Psoas muscle (tissue), 8 donors: ENCODE measurements around the gene MCCD1. TPM values are rescaled to one million over a fixed set of nuclear protein-coding genes. Genes with fewer than 3 reads are reported as not detected.

Source experiments
- ATAC-seq, 4 donors: fragments of 200-7000 bp; cut with Tn5 transposase; one replicate each; pipeline ENCODE4 v1.9.1; 2020; ENCODE audit warnings: moderate library complexity in 3 of 4, mild to moderate bottlenecking in 2 of 4
- DNase-seq, 2 donors: peaks; one replicate each; pipeline ENCODE4 v3.0.0-alpha.2; 2020
- H3K27ac ChIP-seq: fragments of 200-600 bp; one replicate; pipeline ENCODE4 v1.8.0; 2022
- H3K27me3 ChIP-seq, 3 donors: fragments of 200-600 bp in 1 of 3; one replicate each; pipeline versions ENCODE4 v1.6.1 to v1.8.0; 2013 to 2022; ENCODE audit warnings: low read length in 2 of 3, mild to moderate bottlenecking in 2 of 3, moderate library complexity in 1 of 3; ENCODE audit not compliant: insufficient read depth in 3 of 3
- H3K36me3 ChIP-seq, 2 donors: fragments of 200-600 bp in 1 of 2; one replicate each; pipeline versions ENCODE4 v1.6.1 to v1.8.0; 2013 to 2022; ENCODE audit warnings: low read depth in 1 of 2, mild to moderate bottlenecking in 1 of 2, moderate library complexity in 1 of 2; ENCODE audit not compliant: insufficient read depth in 1 of 2
- H3K4me1 ChIP-seq: fragments of 200-600 bp; one replicate; pipeline ENCODE4 v1.8.0; 2022
- H3K4me3 ChIP-seq: fragments of 200-600 bp; one replicate; pipeline ENCODE4 v1.8.0; 2022; ENCODE audit warnings: mild to moderate bottlenecking
- H3K9me3 ChIP-seq: fragments of 200-600 bp; one replicate; pipeline ENCODE4 v1.8.0; 2022
- WGBS, 3 donors: extraction: QIAGEN DNeasy Blood & Tissue Kit; methylation state at CpG; one replicate each; pipeline versions ENCODE4 v1.1.6 to v1.1.7; 2013; 5-methylcytosine and 5-hydroxymethylcytosine counted together
- intact Hi-C, 2 donors: fragments of 100-400 bp; cut with DNase I; formaldehyde crosslinking; loops; one replicate each; pipeline versions ENCODE4 v1.11.0 to v1.14.2; 2022
- polyA plus RNA-seq, 3 donors: library from polyadenylated mRNA; stranded (reverse); fragments of 200-250 nt; gene quantifications; one replicate each; pipeline ENCODE4 v1.2.3, GENCODE V29; 2013
- total RNA-seq, 4 donors: library from RNA; stranded (reverse); fragmentation: NEBNext Ultra II Directional in 2 of 4; extraction: Animal tissue kit (Norgen Biotek cat#: 25700) in 2 of 4; gene quantifications; one replicate each; pipeline versions ENCODE4 v1.2.1 to v1.2.4, GENCODE V29; 2021 to 2023
- TF ChIP-seq, protein P1 (sequence below): fragments of 200-600 bp; IDR thresholded peaks from one replicate; pipeline ENCODE4 v1.8.0; 2022; ENCODE audit warnings: antibody characterized with exemption
- donor health status: healthy with polysubstance abuse.
- donor health status: DM: no; HTN: no; CAD: no; lungs with moderate emphysema.
- donor health status: Bipolar disorder and iron deficiency.
- donor health status: healthy.
- donor health status: DM: yes; HTN: yes; CAD: no.
- donor health status: DM: no; HTN: no; CAD: no.
- donor health status: DM: no; HTN: no; CAD: no.
- donor health status: DM: yes; HTN: yes; CAD: no.

The MCCD1 gene
- total and polyA plus RNA-seq, 7 donors: not detected

DNA sequence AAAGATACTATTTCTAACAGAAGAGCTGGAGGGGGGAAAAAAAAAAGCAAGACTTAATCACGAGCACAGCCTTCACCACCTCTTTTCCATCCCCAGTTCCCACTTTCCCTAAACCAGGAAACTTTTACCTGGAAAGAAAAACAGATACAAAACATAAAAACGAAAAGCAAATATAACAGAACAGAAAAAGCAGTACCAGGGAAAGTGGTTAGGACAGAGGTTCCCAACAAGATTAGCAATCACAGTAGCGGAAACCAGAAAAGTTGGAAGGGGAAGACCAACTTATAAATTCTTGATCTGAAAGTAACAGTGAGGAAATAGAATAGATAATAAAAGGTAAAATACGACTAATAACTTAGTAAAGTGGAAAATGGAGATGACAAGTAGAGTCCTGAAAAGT, 11.9 kb downstream of the MCCD1 start:
- Histone ChIP-seq H3K36me3 (peaks cover 26 to 48% of the 10 kb centered on the region in 2 donors), H3K27me3 (no peaks in the 10 kb centered on the region), H3K4me3 (peak overlapping the region; percentile 88), H3K27ac (peak overlapping the region; percentile 92), H3K9me3 (no peaks in the 10 kb centered on the region), H3K4me1 (peaks cover 29% of the 10 kb centered on the region)
- intact Hi-C loops: loop anchor here (5.0 to 10.0 kb wide), 4 partner anchors 43 to 424 kb away; partner anchors contain the start of genes EHMT2 (in 1 of the 2) and MICB (in 1 of the 2)
- DNase-seq (no peak), ATAC-seq (no peak)
- TF ChIP-seq, protein P1, sequence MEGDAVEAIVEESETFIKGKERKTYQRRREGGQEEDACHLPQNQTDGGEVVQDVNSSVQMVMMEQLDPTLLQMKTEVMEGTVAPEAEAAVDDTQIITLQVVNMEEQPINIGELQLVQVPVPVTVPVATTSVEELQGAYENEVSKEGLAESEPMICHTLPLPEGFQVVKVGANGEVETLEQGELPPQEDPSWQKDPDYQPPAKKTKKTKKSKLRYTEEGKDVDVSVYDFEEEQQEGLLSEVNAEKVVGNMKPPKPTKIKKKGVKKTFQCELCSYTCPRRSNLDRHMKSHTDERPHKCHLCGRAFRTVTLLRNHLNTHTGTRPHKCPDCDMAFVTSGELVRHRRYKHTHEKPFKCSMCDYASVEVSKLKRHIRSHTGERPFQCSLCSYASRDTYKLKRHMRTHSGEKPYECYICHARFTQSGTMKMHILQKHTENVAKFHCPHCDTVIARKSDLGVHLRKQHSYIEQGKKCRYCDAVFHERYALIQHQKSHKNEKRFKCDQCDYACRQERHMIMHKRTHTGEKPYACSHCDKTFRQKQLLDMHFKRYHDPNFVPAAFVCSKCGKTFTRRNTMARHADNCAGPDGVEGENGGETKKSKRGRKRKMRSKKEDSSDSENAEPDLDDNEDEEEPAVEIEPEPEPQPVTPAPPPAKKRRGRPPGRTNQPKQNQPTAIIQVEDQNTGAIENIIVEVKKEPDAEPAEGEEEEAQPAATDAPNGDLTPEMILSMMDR: no peak
- 15 to 19% (median 16%) methylated on average over 4 of the region's 4 CpGs for WGBS, 3 donors

DNA sequence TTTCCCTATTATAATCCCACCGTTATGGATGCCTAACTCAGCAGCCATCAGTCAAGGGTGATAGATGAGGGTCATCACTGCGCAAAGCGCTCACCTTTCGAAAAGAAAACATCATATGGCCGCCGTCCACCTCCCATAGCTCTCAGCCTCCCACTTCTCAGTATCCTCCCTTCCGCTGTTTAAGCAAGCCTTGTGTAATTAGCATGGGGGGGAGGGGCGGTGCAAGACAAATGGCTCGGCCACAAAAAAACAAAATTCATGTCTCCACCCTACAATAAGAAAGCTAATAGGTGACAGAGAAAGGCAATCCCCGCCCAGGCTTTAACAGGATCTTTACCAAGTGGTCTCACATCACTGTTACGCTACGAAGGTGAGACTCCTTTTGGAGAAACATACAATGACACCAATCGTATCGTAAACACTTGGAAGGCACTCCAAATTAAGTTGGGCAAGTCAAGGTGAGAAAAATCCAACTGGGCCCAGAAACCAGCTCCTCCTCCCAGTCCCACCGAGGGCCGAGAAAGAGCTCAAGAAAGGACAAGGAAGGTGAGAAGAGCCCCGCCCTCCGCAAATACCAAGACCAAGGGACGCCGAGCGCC, 12.4 kb downstream of the MCCD1 start:
- ATAC-seq: peak in 3 of 4 donors; percentile 19 to 57 (median 46)
- Histone ChIP-seq H3K4me3 (peak overlapping the region; percentile 88), H3K36me3 (peaks cover 23 to 42% of the 10 kb centered on the region in 2 donors), H3K27me3 (no peaks in the 10 kb centered on the region), H3K9me3 (no peaks in the 10 kb centered on the region), H3K4me1 (peaks cover 29% of the 10 kb centered on the region), H3K27ac (peak overlapping the region; percentile 92)
- 0 to 1% (median 0%) methylated on average over 21 of the region's 21 CpGs for WGBS, 3 donors
- peak in 1 of 2 donors; percentile 61 for DNase-seq
- intact Hi-C loops: loop anchor here (5.0 to 10.0 kb wide), 4 partner anchors 44 to 424 kb away; partner anchors contain the start of genes EHMT2 (in 1 of the 2) and MICB (in 1 of the 2)
- TF ChIP-seq, protein P1: no peak

DNA sequence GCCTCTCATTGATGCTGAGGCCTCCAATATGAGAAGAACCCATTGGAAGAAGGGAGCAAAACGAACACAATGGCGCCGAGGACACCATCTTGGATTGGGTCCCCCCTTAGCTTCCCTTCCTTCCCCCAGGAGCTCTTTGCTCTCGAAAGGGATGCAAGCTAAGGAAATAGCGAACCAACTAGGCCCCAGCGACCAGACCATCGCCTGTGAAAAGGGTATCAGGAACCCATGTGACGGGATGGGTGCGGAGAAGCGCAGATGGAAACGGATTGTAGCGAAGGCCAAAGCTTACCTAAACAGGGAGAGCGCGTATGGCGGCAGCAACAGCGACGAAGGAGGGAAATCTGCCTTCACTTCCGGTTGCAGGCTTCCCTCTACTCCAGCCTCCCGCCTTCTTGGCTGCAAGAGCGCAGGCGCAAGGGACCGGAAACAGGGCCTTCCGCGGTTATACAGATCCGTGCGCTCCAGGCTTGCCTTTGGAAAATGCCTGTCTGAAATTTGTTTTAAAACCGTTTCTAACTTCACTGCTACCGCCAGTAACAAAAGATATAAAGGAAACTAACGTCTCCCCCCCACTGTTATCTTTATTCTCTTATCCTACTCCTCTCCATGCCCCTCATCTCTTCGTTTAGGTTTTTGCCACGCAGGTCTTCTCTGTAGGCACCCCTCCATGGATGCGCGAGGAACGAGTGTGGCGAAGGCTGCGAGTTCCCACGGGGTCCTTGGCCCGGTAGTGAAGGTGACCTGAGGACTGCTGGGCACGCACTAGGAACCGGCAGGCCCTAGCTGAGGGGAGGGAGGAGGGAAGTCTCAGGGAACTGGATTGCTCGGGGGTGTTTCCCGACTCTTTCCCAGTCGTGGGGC, 13.1 kb downstream of the MCCD1 start, which contains the start of gene DDX39B:
TSS of gene DDX39B (minus strand) at position 346 of the 864 bp plus-strand sequence. CDS start 1,471 bp downstream, outside the sequence.
- DNase-seq (peak; percentile 96 to 98), ATAC-seq (peak; percentile 93 to 94 (median 94))
- Histone ChIP-seq H3K27me3 (no peaks in the 10 kb centered on the region), H3K27ac (peak within 1 kb of the TSS; percentile 92), H3K4me1 (peaks cover 29% of the 10 kb centered on the region), H3K36me3 (peaks cover 18 to 35% of the 10 kb centered on the region in 2 donors), H3K9me3 (no peaks in the 10 kb centered on the region), H3K4me3 (peak within 1 kb of the TSS; percentile 88)
- intact Hi-C loops: loop anchor here (5.0 to 10.0 kb wide), 4 partner anchors 45 to 423 kb away; partner anchors contain the start of genes EHMT2 (in 1 of the 2) and MICB (in 1 of the 2)
- TF ChIP-seq, protein P1: no peak
- 0 to 1% (median 1%) methylated on average over 43 of the region's 43 CpGs for WGBS, 3 donors

DNA sequence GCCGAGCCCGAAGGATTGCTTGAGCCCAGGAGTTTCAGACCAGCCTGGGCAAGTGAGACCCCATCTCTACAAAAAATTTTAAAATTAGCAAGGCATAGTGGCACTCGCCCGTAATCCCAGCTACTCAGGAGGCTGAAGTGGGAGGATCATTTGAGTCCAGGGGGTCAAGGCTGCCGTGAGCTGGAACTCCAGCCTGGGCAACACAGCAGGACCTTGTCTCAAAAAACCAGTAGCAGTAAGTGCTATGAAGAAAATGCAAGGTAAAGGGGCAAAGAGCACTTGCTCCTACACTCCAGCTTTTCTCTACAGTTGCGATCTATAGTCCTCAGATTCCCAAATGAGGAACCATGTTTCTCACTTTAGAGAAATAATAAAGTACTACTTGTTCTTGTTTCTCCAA, 14.9 kb downstream of the MCCD1 start:
- ATAC-seq: no peak
- no peaks in the 10 kb centered on the region for H3K27me3 ChIP-seq
- intact Hi-C loops: loop anchor here (5.0 to 10.0 kb wide), 4 partner anchors 46 to 421 kb away; partner anchors contain the start of genes EHMT2 (in 1 of the 2) and MICB (in 1 of the 2)
- TF ChIP-seq, protein P1: no peak
- H3K4me1 ChIP-seq: peaks cover 36% of the 10 kb centered on the region
- no peaks in the 10 kb centered on the region for H3K9me3 ChIP-seq
- no peak overlapping the region for H3K27ac ChIP-seq
- H3K4me3 ChIP-seq: no peak overlapping the region
- no peak for DNase-seq
- 93 to 96% (median 94%) methylated on average over 6 of the region's 6 CpGs for WGBS, 3 donors
- H3K36me3 ChIP-seq: peaks cover 13 to 18% of the 10 kb centered on the region in 2 donors
